HCT116 (cell line): Measurements from ENCODE around the gene TELO2. TPM values are rescaled to one million over a fixed set of nuclear protein-coding genes. Genes with fewer than 3 reads are reported as not detected.

Experiments
- ATAC-seq: fragments of 200-7000 bp; cut with Tn5 transposase; 2 replicates; pipeline ENCODE4 v1.9.1; 2020; ENCODE audit warnings: mild to moderate bottlenecking, moderate library complexity
- BruUV-seq: library from RNA; stranded (reverse); fragments of 400-500 nt; replicated peaks from 2 replicates; lab custom pipeline; 2021; lab: Mats Ljungman, UMichigan
- CTCF ChIA-PET: fragments of 300-600 bp; sonication (Branson Sonifier 250); formaldehyde crosslinking; loops from one replicate; lab custom pipeline; 2021; ENCODE audit warnings: antibody characterized with exemption; lab: Charles Lee
- POLR2A ChIA-PET: fragments of 300-600, 350-600 bp; sonication (Branson Sonifier 250); formaldehyde crosslinking; loops from one replicate; lab custom pipeline; 2021; ENCODE audit warnings: antibody characterized with exemption; lab: Charles Lee
- RAD21 ChIA-PET, 2 experiments: fragments of 300-600 bp; sonication (Branson Sonifier 250); formaldehyde crosslinking; loops; one replicate each; lab custom pipeline; 2023; ENCODE audit warnings: low total read pairs in 2 of 2; ENCODE audit not compliant: uncharacterized antibody in 2 of 2, unreplicated experiment in 2 of 2, low non-redundant PET in 1 of 2; lab: Charles Lee
- DNase-seq: peaks from one replicate; pipeline ENCODE4 v3.0.0-alpha.2; 2010; ENCODE audit warnings: low read depth, low spot score
- H2AFZ ChIP-seq: fragments of 200-600 bp; shearing (Covaris generic), sonication (generic); 2 replicates; pipeline ENCODE4 v1.6.1; 2017; ENCODE audit warnings: low read depth, mixed run types, mixed read lengths, antibody characterized with exemption, low read length; ENCODE audit not compliant: poor library complexity, severe bottlenecking
- H3K27ac ChIP-seq: 2 replicates; pipeline ENCODE4 v1.5.1; 2012; ENCODE audit warnings: low read depth, low read length
- H3K27me3 ChIP-seq: fragments of 200-600 bp; sonication (generic); 2 replicates; pipeline ENCODE4 v1.6.1; 2016; ENCODE audit warnings: mixed run types, low read length, mixed read lengths; ENCODE audit not compliant: insufficient read depth
- H3K36me3 ChIP-seq, 2 experiments: fragments of 200-500 bp in 1 of 2; fragments of 200-600 bp in 1 of 2; sonication (Bioruptor generic) in 1 of 2; sonication (generic) in 1 of 2; 2 replicates each; pipeline versions ENCODE4 v1.5.1 to v1.6.1; 2014 to 2016; ENCODE audit warnings: low read length in 2 of 2, inconsistent platforms in 1 of 2, mixed read lengths in 1 of 2, mixed run types in 1 of 2; ENCODE audit not compliant: insufficient read depth in 2 of 2, control insufficient read depth in 1 of 2
- H3K4me1 ChIP-seq, 2 experiments: fragments of 200-600 bp in 1 of 2; sonication (generic) in 1 of 2; 2 replicates each; pipeline versions ENCODE4 v1.5.1 to v1.6.1; 2012 to 2017; ENCODE audit warnings: low read length in 2 of 2, inconsistent platforms in 1 of 2, mild to moderate bottlenecking in 1 of 2, mixed read lengths in 1 of 2, mixed run types in 1 of 2, moderate library complexity in 1 of 2; ENCODE audit not compliant: insufficient read depth in 2 of 2, control insufficient read depth in 1 of 2
- H3K4me2 ChIP-seq: fragments of 200-600 bp; sonication (generic); 2 replicates; pipeline ENCODE4 v1.6.1; 2017; ENCODE audit warnings: mixed run types, low read length, mixed read lengths
- H3K4me3 ChIP-seq, 2 experiments: fragments of 200-600 bp in 1 of 2; sonication (generic) in 1 of 2; replicated peaks in 1 of 2; 2 replicates each; pipeline ENCODE4 v1.5.1; 2011 to 2016; ENCODE audit warnings: low read length in 2 of 2, control low read depth in 1 of 2, low read depth in 1 of 2, mild to moderate bottlenecking in 1 of 2, mixed read lengths in 1 of 2, mixed run types in 1 of 2
- H3K79me2 ChIP-seq: fragments of 200-600 bp; sonication (generic); 2 replicates; pipeline ENCODE4 v1.6.1; 2017; ENCODE audit warnings: mild to moderate bottlenecking, mixed run types, low read length, moderate library complexity, mixed read lengths; ENCODE audit not compliant: insufficient read depth
- H3K9ac ChIP-seq: fragments of 200-600 bp; sonication (generic); 2 replicates; pipeline ENCODE4 v1.6.1; 2016; ENCODE audit warnings: low read length, mixed read lengths
- H3K9me2 ChIP-seq: fragments of 200-600 bp; sonication (generic), shearing (Covaris generic); 2 replicates; pipeline ENCODE4 v1.6.1; 2017; ENCODE audit warnings: mixed run types, mild to moderate bottlenecking, moderate library complexity; ENCODE audit not compliant: insufficient read depth
- H3K9me3 ChIP-seq, 2 experiments: fragments of 200-500 bp in 1 of 2; fragments of 200-600 bp in 1 of 2; sonication (Bioruptor generic) in 1 of 2; sonication (generic) in 1 of 2; 2 replicates each; pipeline ENCODE4 v1.6.1; 2014 to 2017; ENCODE audit warnings: low read length in 2 of 2, mixed read lengths in 2 of 2, inconsistent platforms in 1 of 2, low read depth in 1 of 2, mild to moderate bottlenecking in 1 of 2, mixed run types in 1 of 2, moderate library complexity in 1 of 2; ENCODE audit not compliant: control insufficient read depth in 1 of 2, insufficient read depth in 1 of 2
- H4K20me1 ChIP-seq: fragments of 200-600 bp; sonication (generic), shearing (Covaris generic); 2 replicates; pipeline ENCODE4 v1.6.1; 2017; ENCODE audit warnings: mixed run types, mild to moderate bottlenecking, moderate library complexity; ENCODE audit not compliant: insufficient read depth
- ATF3 ChIP-seq: IDR thresholded peaks from 2 replicates; pipeline ENCODE4 v1.6.1; 2012
- CEBPB ChIP-seq: IDR thresholded peaks from 2 replicates; pipeline ENCODE4 v1.6.1; 2012; ENCODE audit warnings: low read depth
- EGR1 ChIP-seq: IDR thresholded peaks from 2 replicates; pipeline ENCODE4 v1.6.1; 2012; ENCODE audit warnings: low read depth
- ELF1 ChIP-seq: IDR thresholded peaks from 2 replicates; pipeline ENCODE4 v1.6.1; 2012; ENCODE audit warnings: low read depth, borderline replicate concordance
- EZH2 ChIP-seq: fragments of 200-600 bp; sonication (generic); IDR thresholded peaks from 2 replicates; pipeline ENCODE4 v1.6.1; 2017; ENCODE audit warnings: antibody characterized with exemption, mixed run types
- EZH2phosphoT487 ChIP-seq: fragments of 200-600 bp; IDR thresholded peaks from 2 replicates; pipeline ENCODE4 v1.6.1; 2018; ENCODE audit warnings: antibody characterized with exemption, borderline replicate concordance
- JUND ChIP-seq: IDR thresholded peaks from 2 replicates; pipeline ENCODE4 v1.6.1; 2012
- POLR2A ChIP-seq: IDR thresholded peaks from 2 replicates; pipeline ENCODE4 v1.7.0; 2011; ENCODE audit warnings: borderline replicate concordance; ENCODE audit not compliant: insufficient read depth, insufficient read length; ENCODE audit errors: extremely low read depth
- POLR2AphosphoS5 ChIP-seq: IDR thresholded peaks from 2 replicates; pipeline ENCODE4 v1.6.1; 2011; ENCODE audit warnings: mild to moderate bottlenecking, low read depth, low read length, moderate library complexity
- RAD21 ChIP-seq: IDR thresholded peaks from 2 replicates; pipeline ENCODE4 v1.6.1; 2012; ENCODE audit warnings: low read depth, mild to moderate bottlenecking
- SIN3A ChIP-seq: IDR thresholded peaks from 2 replicates; pipeline ENCODE4 v1.6.1; 2012; ENCODE audit warnings: low read depth
- TCF7L2 ChIP-seq: IDR thresholded peaks from 2 replicates; pipeline ENCODE4 v1.7.0; 2011; ENCODE audit warnings: borderline replicate concordance, inconsistent platforms; ENCODE audit not compliant: insufficient read depth, insufficient read length; ENCODE audit errors: extremely low read depth
- ZFX ChIP-seq: fragments of 450-650 bp; IDR thresholded peaks from 2 replicates; pipeline ENCODE4 v1.6.1; 2017
- ZNF274 ChIP-seq: fragments of 200-500 bp; sonication (Bioruptor generic); IDR thresholded peaks from 2 replicates; pipeline ENCODE4 v1.6.1; 2014; ENCODE audit warnings: mild to moderate bottlenecking, low read depth, low read length, inconsistent platforms
- intact Hi-C: fragments of 100-400 bp; cut with micrococcal nuclease; formaldehyde crosslinking; loops from 2 replicates; pipeline ENCODE4 v1.10.0; 2022
- total RNA-seq: library from RNA; stranded (reverse); gene quantifications from one replicate; pipeline ENCODE4 v1.2.1, GENCODE V29; 2021; ENCODE audit not compliant: unreplicated experiment
- TF ChIP-seq, protein P1 (sequence below): IDR thresholded peaks from 2 replicates; pipeline ENCODE4 v1.6.1; 2011; ENCODE audit warnings: mild to moderate bottlenecking, low read length, moderate library complexity; ENCODE audit not compliant: insufficient replicate concordance; ENCODE audit errors: extremely low read depth
- TF ChIP-seq, protein P2 (sequence below), 3 experiments: fragments of 200-600 bp in 1 of 3; sonication (generic) in 1 of 3; IDR thresholded peaks in 2 of 3; conservative IDR thresholded peaks in 1 of 3; 2 replicates each; pipeline ENCODE4 v1.5.1; 2012 to 2017; ENCODE audit warnings: low read depth in 2 of 3, low read length in 2 of 3, antibody characterized with exemption in 1 of 3, borderline replicate concordance in 1 of 3, control low read depth in 1 of 3, mild to moderate bottlenecking in 1 of 3, mixed read lengths in 1 of 3, mixed run types in 1 of 3, moderate library complexity in 1 of 3; ENCODE audit not compliant: insufficient read depth in 1 of 3

Gene TELO2
- total RNA-seq, 1 experiment from 2014 or later: 74.3 TPM

DNA sequence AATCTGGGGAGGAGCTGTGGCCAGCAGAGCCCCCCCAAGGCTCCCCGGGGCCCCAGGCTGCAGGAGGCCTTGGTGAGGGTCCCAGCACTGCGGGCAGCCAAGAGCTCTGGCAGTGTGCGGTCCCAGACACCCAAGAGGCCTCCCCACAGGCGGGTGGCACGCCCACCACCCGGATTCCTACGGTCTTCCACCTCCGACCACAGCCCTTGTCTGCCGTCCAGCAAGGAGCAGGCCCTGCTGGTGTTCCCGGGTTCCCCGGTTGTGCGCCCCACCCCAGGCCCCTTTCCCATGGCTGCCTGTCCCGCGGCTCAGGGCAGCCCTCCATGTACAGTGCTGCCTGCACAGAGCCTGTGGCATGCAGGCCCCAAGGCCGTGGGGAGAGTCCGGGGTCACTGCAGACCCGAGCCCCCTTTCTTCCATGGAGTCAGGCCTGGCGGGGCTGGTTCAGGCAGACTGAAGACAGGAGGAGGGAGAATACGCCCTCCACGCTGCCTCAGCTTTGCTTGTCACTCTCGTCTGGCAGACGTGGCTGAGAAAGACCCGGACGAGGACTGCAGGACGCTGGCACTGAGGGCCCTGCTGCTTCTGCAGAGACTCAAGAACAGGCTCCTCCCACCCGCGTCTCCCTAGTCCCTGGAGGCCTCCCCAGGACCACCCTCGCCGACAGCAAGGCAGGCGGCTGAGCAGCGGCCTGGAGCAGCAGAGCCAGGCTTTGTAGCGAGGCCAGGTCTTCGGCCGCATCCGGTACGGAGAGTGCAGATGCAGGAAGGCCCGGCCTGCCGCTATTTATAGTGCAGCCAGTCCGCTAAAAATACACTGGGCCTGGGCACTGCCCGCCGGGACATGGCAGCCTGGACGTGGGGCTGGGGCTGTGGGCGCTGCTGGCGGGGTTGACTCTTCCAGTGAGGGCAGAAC is 16.4 kb downstream of the TELO2 start:
- Histone ChIP-seq H3K4me3 (no peak overlapping the region), H3K4me1 (no peaks in the 10 kb centered on the region), H3K36me3 (peaks cover 0 to 3% of the 10 kb centered on the region in 2 experiments; a peak in 1 of 4 replicates), H3K9ac (no peak overlapping the region), H3K79me2 (no peaks in the 10 kb centered on the region), H3K27me3 (no peaks in the 10 kb centered on the region), H3K9me3 (no peaks in the 10 kb centered on the region), H3K4me2 (no peak overlapping the region), H3K9me2 (no peaks in the 10 kb centered on the region), H2AFZ (no peak overlapping the region), H4K20me1 (no peaks in the 10 kb centered on the region), H3K27ac (no peak overlapping the region)
- ATAC-seq (no peak), DNase-seq (no peak)
- no TSS peak for BruUV-seq
- TF ChIP-seq POLR2A (no peak), EZH2 (no peak), POLR2AphosphoS5 (no peak), CEBPB (no peak), TCF7L2 (no peak), ATF3 (no peak), JUND (no peak), SIN3A (no peak), RAD21 (no peak), ELF1 (no peak), ZFX (no peak), EGR1 (no peak), EZH2phosphoT487 (no peak), ZNF274 (no peak)
- TF ChIP-seq, protein P1, sequence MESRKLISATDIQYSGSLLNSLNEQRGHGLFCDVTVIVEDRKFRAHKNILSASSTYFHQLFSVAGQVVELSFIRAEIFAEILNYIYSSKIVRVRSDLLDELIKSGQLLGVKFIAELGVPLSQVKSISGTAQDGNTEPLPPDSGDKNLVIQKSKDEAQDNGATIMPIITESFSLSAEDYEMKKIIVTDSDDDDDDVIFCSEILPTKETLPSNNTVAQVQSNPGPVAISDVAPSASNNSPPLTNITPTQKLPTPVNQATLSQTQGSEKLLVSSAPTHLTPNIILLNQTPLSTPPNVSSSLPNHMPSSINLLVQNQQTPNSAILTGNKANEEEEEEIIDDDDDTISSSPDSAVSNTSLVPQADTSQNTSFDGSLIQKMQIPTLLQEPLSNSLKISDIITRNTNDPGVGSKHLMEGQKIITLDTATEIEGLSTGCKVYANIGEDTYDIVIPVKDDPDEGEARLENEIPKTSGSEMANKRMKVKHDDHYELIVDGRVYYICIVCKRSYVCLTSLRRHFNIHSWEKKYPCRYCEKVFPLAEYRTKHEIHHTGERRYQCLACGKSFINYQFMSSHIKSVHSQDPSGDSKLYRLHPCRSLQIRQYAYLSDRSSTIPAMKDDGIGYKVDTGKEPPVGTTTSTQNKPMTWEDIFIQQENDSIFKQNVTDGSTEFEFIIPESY: no peak
- TF ChIP-seq, protein P2, sequence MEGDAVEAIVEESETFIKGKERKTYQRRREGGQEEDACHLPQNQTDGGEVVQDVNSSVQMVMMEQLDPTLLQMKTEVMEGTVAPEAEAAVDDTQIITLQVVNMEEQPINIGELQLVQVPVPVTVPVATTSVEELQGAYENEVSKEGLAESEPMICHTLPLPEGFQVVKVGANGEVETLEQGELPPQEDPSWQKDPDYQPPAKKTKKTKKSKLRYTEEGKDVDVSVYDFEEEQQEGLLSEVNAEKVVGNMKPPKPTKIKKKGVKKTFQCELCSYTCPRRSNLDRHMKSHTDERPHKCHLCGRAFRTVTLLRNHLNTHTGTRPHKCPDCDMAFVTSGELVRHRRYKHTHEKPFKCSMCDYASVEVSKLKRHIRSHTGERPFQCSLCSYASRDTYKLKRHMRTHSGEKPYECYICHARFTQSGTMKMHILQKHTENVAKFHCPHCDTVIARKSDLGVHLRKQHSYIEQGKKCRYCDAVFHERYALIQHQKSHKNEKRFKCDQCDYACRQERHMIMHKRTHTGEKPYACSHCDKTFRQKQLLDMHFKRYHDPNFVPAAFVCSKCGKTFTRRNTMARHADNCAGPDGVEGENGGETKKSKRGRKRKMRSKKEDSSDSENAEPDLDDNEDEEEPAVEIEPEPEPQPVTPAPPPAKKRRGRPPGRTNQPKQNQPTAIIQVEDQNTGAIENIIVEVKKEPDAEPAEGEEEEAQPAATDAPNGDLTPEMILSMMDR (IDR thresholded peaks at IDR 0.05 in 2 of 3, conservative IDR thresholded peaks at IDR 0.05 in 1 of 3; ENCODE audit: borderline replicate concordance in 1 of 3, insufficient read depth in 1 of 3, low read depth in 2 of 3, low read length in 2 of 3): no peak
- RAD21 ChIA-PET: no interaction called here
- CTCF ChIA-PET: no interaction called here
- intact Hi-C loops: no loop called here
- POLR2A ChIA-PET: no interaction called here
